OCI-LY7 (cell line): Measurements from ENCODE around the gene TAB2.

Experiments
- EZH2phosphoT487 ChIP-seq: fragments of 200-600 bp; sonication (generic); IDR thresholded peaks from 2 replicates; pipeline ENCODE4 v1.6.1; 2018; ENCODE audit warnings: low read depth, borderline replicate concordance, mild to moderate bottlenecking, mixed run types, antibody characterized with exemption, low read length, moderate library complexity, mixed read lengths
- TF ChIP-seq, protein P1 (sequence below): fragments of 200-600 bp; sonication (generic); conservative IDR thresholded peaks from 2 replicates; pipeline ENCODE4 v1.5.1; 2014; ENCODE audit warnings: mild to moderate bottlenecking, antibody characterized with exemption, low read length, moderate library complexity, mixed read lengths

DNA sequence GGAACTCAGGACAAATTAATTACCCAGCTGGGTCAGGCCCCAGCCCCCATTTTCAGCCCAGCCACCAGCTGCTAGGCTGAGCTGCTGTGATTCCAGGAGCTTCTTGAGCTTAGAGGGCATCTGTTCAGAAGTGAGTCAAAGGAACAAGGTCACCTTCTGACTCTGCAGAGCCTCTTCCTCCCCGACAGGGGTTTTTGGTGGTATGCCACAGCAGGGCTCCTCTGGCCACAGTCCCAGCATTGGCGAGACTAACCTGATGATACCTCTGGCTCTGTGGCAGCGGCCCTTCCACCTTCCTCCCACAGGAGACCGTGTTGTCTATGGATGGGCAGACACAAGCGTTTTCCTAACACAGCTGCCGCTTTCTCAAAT lies 127.6 kb downstream of the TAB2 start:
- TF ChIP-seq, protein P1, sequence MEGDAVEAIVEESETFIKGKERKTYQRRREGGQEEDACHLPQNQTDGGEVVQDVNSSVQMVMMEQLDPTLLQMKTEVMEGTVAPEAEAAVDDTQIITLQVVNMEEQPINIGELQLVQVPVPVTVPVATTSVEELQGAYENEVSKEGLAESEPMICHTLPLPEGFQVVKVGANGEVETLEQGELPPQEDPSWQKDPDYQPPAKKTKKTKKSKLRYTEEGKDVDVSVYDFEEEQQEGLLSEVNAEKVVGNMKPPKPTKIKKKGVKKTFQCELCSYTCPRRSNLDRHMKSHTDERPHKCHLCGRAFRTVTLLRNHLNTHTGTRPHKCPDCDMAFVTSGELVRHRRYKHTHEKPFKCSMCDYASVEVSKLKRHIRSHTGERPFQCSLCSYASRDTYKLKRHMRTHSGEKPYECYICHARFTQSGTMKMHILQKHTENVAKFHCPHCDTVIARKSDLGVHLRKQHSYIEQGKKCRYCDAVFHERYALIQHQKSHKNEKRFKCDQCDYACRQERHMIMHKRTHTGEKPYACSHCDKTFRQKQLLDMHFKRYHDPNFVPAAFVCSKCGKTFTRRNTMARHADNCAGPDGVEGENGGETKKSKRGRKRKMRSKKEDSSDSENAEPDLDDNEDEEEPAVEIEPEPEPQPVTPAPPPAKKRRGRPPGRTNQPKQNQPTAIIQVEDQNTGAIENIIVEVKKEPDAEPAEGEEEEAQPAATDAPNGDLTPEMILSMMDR, result no peak
- TF ChIP-seq EZH2phosphoT487, result no peak
